GM12874 (cell line): ENCODE results near the gene FILIP1L.

Experiments
- CTCF ChIP-seq: IDR thresholded peaks from 2 replicates; pipeline ENCODE4 v1.5.1; 2011; ENCODE audit warnings: low read depth, mild to moderate bottlenecking, control low read depth, low read length, moderate library complexity; ENCODE audit not compliant: insufficient read depth

The FILIP1L gene

GRCh38 chr3:99852851-99853250, 261.4 kb downstream of the FILIP1L start:
- TF ChIP-seq CTCF, result no peak

GRCh38 chr3:99851955-99852354, 262.3 kb downstream of the FILIP1L start:
- TF ChIP-seq CTCF, result no peak

- TF ChIP-seq CTCF, result no peak
Observed at GRCh38 chr3:99850608-99851007, 263.7 kb downstream of the FILIP1L start.

GRCh38 chr3:99848433-99848832, 265.9 kb downstream of the FILIP1L start:
- TF ChIP-seq CTCF, result no peak

GRCh38 chr3:99846477-99847160, 267.7 kb downstream of the FILIP1L start:
- no peak for TF ChIP-seq CTCF

GRCh38 chr3:99845999-99846398, 268.3 kb downstream of the FILIP1L start:
- no peak for TF ChIP-seq CTCF

GRCh38 chr3:99845331-99845730, 269.0 kb downstream of the FILIP1L start:
- no peak for TF ChIP-seq CTCF
